Stomach (tissue), 9 donors: ENCODE results near the gene EDN1. TPM values are rescaled to one million over a fixed set of nuclear protein-coding genes. Genes with fewer than 3 reads are reported as not detected.

ENCODE experiments used
- DNase-seq, 2 donors: peaks; one replicate each; pipeline versions ENCODE4 v3.0.0 to v3.0.0-alpha.2; 2013 to 2019
- H3K27ac ChIP-seq, 5 donors: fragments of 200-600 bp in 4 of 5; sonication (generic) in 4 of 5; one replicate each; pipeline ENCODE4 v1.5.1; 2013 to 2019; ENCODE audit warnings: mild to moderate bottlenecking in 1 of 5, moderate library complexity in 1 of 5
- H3K27me3 ChIP-seq, 3 donors: fragments of 200-600 bp; sonication (generic); one replicate each; pipeline ENCODE4 v1.5.1; 2017 to 2019; ENCODE audit warnings: mixed run types in 1 of 3
- H3K36me3 ChIP-seq, 4 donors: fragments of 200-600 bp; sonication (generic); 1 replicate in 3 of 4; 2 replicates in 1 of 4; pipeline ENCODE4 v1.5.1; 2016 to 2019
- H3K4me1 ChIP-seq, 4 donors: fragments of 200-600 bp; sonication (generic); one replicate each; pipeline ENCODE4 v1.5.1; 2016 to 2019
- H3K4me3 ChIP-seq, 4 donors: fragments of 200-600 bp; sonication (generic) in 3 of 4; one replicate each; pipeline ENCODE4 v1.5.1; 2016 to 2019; ENCODE audit warnings: mild to moderate bottlenecking in 1 of 4
- H3K9me3 ChIP-seq, 4 donors: fragments of 200-600 bp; sonication (generic); one replicate each; pipeline ENCODE4 v1.5.1; 2016 to 2019
- CTCF ChIP-seq, 7 experiments: fragments of 450-650 bp in 4 of 7; fragments of 200-600 bp in 3 of 7; sonication (generic) in 3 of 7; IDR thresholded peaks; one replicate each; pipeline ENCODE4 v1.5.1; 2016 to 2019; ENCODE audit warnings: antibody characterized with exemption in 7 of 7, control low read depth in 2 of 7, mild to moderate bottlenecking in 1 of 7
- EP300 ChIP-seq: sonication (generic); formaldehyde crosslinking; IDR thresholded peaks from one replicate; pipeline ENCODE4 v1.6.1; 2017; ENCODE audit warnings: antibody characterized with exemption
- POLR2A ChIP-seq, 4 donors: fragments of 450-650 bp; IDR thresholded peaks; one replicate each; pipeline ENCODE4 v1.6.1; 2016; ENCODE audit warnings: antibody characterized with exemption in 4 of 4, control low read depth in 2 of 4, mild to moderate bottlenecking in 1 of 4, moderate library complexity in 1 of 4
- POLR2AphosphoS5 ChIP-seq, 3 donors: sonication (generic); formaldehyde crosslinking; IDR thresholded peaks; one replicate each; pipeline ENCODE4 v1.6.1; 2016; ENCODE audit warnings: antibody characterized with exemption in 3 of 3
- WGBS, 5 donors: extraction: QIAGEN DNeasy Blood & Tissue Kit in 3 of 5; methylation state at CpG; one replicate each; pipeline versions ENCODE4 v1.1.5 to v1.1.7; 2013 to 2018; 5-methylcytosine and 5-hydroxymethylcytosine counted together
- intact Hi-C: fragments of 100-400 bp; cut with DNase I; formaldehyde crosslinking; loops from one replicate; pipeline ENCODE4 v1.15.1; 2023; ENCODE audit warnings: low total_unique reads
- polyA plus RNA-seq, 3 donors: library from polyadenylated mRNA; stranded (reverse); fragments of 200-250 nt; gene quantifications; one replicate each; pipeline ENCODE4 v1.2.3, GENCODE V29; 2013
- total RNA-seq, 5 donors: library from RNA; depleted of rRNA; stranded (reverse); fragments of >200 nt; gene quantifications; one replicate each; pipeline versions ENCODE4 v1.1.0 to v1.2.3, GENCODE V29; 2014 to 2016
- donor health status: healthy with polysubstance abuse.
- donor health status: Bipolar disorder and iron deficiency.
- donor health status: healthy.

Gene EDN1
- total and polyA plus RNA-seq, 8 donors, result 0.58 to 95.1 (median 12.6) TPM

GRCh38 chr6:12324748-12325147, 34.6 kb downstream of the EDN1 start:
- Histone ChIP-seq H3K27me3 (no peaks in the 10 kb centered on the region), H3K36me3 (no peaks in the 10 kb centered on the region), H3K27ac (peak overlapping the region; percentile 9 to 69 (median 55)), H3K4me1 (peaks cover 0 to 9% (median 3%) of the 10 kb centered on the region in 4 donors), H3K4me3 (no peak overlapping the region), H3K9me3 (no peaks in the 10 kb centered on the region)
- intact Hi-C loops, result no loop called here
- DNase-seq, result no peak
- TF ChIP-seq POLR2AphosphoS5 (IDR thresholded peaks at IDR 0.05) (no peak), POLR2A (IDR thresholded peaks at IDR 0.05) (no peak), EP300 (no peak), CTCF (IDR thresholded peaks at IDR 0.05) (no peak)

GRCh38 chr6:12325872-12326271, 35.7 kb downstream of the EDN1 start:
- Histone ChIP-seq H3K4me3 (no peak overlapping the region), H3K9me3 (no peaks in the 10 kb centered on the region), H3K27me3 (no peaks in the 10 kb centered on the region), H3K27ac (no peak overlapping the region), H3K36me3 (no peaks in the 10 kb centered on the region), H3K4me1 (peaks cover 0 to 13% (median 6%) of the 10 kb centered on the region in 4 donors)
- DNase-seq, result no peak
- intact Hi-C loops, result no loop called here
- TF ChIP-seq EP300 (no peak), CTCF (IDR thresholded peaks at IDR 0.05) (no peak), POLR2AphosphoS5 (IDR thresholded peaks at IDR 0.05) (no peak)
- WGBS, 5 donors, result 47 to 89% (median 82%) methylated on average over 3 of the region's 3 CpGs

DNA sequence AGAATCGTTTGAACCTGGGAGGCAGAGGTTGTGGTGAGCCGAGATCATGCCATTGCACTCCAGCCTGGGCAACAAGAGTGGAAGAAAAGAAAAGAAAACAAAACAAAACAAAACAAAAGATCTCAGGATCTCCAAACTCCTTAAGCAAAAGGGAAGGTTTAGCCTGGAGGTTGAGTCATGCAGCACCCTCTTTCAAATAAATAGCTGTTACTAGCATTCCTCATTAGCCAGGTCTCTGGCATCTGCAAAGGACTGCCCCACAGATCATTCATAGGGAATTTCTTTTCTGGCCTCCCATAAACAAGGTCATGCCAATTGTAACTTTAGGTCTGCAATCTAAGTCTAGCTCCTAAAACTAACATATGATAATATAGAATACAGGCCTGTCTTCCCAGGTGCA, 37.2 kb downstream of the EDN1 start:
- H3K9me3 ChIP-seq, result no peaks in the 10 kb centered on the region
- no peak overlapping the region for H3K27ac ChIP-seq
- intact Hi-C loops, result no loop called here
- H3K36me3 ChIP-seq, result no peaks in the 10 kb centered on the region
- peaks cover 0 to 27% (median 18%) of the 10 kb centered on the region in 4 donors for H3K4me1 ChIP-seq
- no peak for TF ChIP-seq EP300
- TF ChIP-seq POLR2A (IDR thresholded peaks at IDR 0.05), result no peak
- TF ChIP-seq POLR2AphosphoS5 (IDR thresholded peaks at IDR 0.05), result no peak
- TF ChIP-seq CTCF (IDR thresholded peaks at IDR 0.05), result no peak
- WGBS, 5 donors, result 63 to 97% (median 84%) methylated on average over 2 of the region's 2 CpGs
- H3K4me3 ChIP-seq, result no peak overlapping the region
- H3K27me3 ChIP-seq, result no peaks in the 10 kb centered on the region
- no peak for DNase-seq

DNA sequence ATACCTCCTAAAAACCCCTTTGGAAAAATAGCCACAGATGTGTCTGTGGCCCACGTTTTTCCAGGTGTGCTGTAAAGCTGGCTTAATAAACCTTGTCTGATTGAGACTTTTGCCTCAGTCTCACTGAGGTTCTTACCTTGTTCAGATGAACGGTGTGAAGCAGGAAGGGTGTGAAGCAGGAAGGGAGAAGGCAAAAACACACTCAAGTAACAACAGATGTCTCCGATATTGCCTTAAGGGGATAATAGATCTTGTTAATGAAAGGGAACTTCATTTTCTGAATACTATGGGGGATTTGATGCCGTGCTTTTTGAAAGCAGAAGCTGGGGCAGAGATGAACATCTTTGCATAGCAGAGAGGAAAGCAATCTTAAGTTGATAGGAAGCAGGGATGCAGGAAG, 37.8 kb downstream of the EDN1 start:
- no peaks in the 10 kb centered on the region for H3K36me3 ChIP-seq

More for the DNA sequence above, 37.8 kb downstream of the EDN1 start:
- TF ChIP-seq CTCF (IDR thresholded peaks at IDR 0.05) (no peak), POLR2A (IDR thresholded peaks at IDR 0.05) (no peak), POLR2AphosphoS5 (IDR thresholded peaks at IDR 0.05) (no peak), EP300 (no peak)
- DNase-seq, result no peak
- Histone ChIP-seq H3K4me3 (no peak overlapping the region), H3K9me3 (no peaks in the 10 kb centered on the region), H3K27ac (no peak overlapping the region), H3K4me1 (peaks cover 0 to 31% (median 19%) of the 10 kb centered on the region in 4 donors), H3K27me3 (no peaks in the 10 kb centered on the region)
- intact Hi-C loops, result no loop called here
- 52 to 71% (median 64%) methylated on average over 4 of the region's 4 CpGs for WGBS, 5 donors
